Measurements from ENCODE around the gene GLTP. TPM values are rescaled to one million over a fixed set of nuclear protein-coding genes. Genes with fewer than 3 reads are reported as not detected.

Gene GLTP
- total and polyA plus RNA-seq, 2 of the 13 experiments (the other 11 are each of a cell fraction or from before 2014, with no cell fraction given), result 10.7 to 12.9 TPM

DNA sequence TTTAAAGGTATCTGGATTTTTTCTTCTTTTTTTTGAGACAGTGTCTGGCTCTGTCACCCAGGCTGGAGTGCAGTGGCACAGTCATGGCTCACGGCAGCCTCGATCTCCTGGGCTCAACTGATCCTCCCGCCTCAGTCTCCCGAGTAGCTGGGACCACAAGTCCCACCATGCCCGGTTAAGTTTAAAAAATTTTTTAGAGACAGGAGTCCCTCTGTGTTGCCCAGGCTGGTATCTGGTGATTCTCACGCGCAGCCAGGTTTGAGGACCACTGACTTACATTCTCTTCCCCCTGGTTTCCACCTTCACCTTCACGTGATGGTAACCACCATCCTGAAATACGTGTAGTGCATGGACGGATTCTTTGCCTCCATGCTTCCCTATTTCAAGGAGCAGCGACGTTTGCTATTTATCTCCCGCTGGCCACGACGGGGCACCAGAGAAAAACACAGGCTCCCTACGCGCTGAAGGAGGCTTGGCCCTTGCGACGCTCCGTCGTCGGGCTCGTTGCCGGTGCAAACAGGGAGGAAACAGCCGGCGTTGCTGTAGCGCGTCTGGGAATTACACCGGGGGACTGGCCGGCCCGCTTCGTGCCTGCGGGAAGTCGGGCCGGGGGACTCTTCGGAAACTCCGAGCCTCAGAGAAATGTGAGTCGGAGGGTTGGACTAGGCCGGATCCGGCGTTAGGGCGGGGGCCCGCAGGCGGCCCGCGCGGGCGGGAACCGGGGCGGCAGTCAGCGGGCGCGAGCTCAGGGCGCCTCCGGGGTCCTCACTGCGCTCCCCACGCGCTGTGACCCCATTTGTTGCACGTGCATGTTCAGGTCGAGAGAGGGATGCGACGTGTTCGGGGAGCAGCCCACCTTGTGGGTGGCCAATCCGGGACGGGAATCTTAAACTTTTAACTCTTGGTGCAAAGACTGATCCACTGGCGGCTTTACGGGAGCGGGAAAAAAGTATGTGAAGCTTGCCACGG lies 19.7 kb upstream of the GLTP start, which contains the start of gene TCHP (continued):
- TF ChIP-seq, protein P1, sequence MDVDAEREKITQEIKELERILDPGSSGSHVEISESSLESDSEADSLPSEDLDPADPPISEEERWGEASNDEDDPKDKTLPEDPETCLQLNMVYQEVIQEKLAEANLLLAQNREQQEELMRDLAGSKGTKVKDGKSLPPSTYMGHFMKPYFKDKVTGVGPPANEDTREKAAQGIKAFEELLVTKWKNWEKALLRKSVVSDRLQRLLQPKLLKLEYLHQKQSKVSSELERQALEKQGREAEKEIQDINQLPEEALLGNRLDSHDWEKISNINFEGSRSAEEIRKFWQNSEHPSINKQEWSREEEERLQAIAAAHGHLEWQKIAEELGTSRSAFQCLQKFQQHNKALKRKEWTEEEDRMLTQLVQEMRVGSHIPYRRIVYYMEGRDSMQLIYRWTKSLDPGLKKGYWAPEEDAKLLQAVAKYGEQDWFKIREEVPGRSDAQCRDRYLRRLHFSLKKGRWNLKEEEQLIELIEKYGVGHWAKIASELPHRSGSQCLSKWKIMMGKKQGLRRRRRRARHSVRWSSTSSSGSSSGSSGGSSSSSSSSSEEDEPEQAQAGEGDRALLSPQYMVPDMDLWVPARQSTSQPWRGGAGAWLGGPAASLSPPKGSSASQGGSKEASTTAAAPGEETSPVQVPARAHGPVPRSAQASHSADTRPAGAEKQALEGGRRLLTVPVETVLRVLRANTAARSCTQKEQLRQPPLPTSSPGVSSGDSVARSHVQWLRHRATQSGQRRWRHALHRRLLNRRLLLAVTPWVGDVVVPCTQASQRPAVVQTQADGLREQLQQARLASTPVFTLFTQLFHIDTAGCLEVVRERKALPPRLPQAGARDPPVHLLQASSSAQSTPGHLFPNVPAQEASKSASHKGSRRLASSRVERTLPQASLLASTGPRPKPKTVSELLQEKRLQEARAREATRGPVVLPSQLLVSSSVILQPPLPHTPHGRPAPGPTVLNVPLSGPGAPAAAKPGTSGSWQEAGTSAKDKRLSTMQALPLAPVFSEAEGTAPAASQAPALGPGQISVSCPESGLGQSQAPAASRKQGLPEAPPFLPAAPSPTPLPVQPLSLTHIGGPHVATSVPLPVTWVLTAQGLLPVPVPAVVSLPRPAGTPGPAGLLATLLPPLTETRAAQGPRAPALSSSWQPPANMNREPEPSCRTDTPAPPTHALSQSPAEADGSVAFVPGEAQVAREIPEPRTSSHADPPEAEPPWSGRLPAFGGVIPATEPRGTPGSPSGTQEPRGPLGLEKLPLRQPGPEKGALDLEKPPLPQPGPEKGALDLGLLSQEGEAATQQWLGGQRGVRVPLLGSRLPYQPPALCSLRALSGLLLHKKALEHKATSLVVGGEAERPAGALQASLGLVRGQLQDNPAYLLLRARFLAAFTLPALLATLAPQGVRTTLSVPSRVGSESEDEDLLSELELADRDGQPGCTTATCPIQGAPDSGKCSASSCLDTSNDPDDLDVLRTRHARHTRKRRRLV (CRISPR knock-in tag; IDR thresholded peaks at IDR 0.05), result 0 out of 2 replicates have a peak, but pooled peaks have one; percentile 68
- TF ChIP-seq ZNF329 (CRISPR knock-in tag; IDR thresholded peaks at IDR 0.05; ENCODE audit: low read depth) (no peak), NRL (CRISPR knock-in tag; IDR thresholded peaks at IDR 0.05; ENCODE audit: borderline replicate concordance) (no peak; the same call in 1 of the 2 replicates), RNF2 (conservative IDR thresholded peaks at IDR 0.05; ENCODE audit: low read depth) (peak; percentile 47; the same call in 1 of the 2 replicates), SRY (CRISPR knock-in tag; IDR thresholded peaks at IDR 0.05) (no peak), HMGA1 (CRISPR knock-in tag; conservative IDR thresholded peaks at IDR 0.05) (no peak), GFI1 (CRISPR knock-in tag; IDR thresholded peaks at IDR 0.05; ENCODE audit: borderline replicate concordance) (no peak), ZKSCAN1 (IDR thresholded peaks at IDR 0.05; ENCODE audit: low read length) (no peak), SCMH1 (CRISPR knock-in tag; IDR thresholded peaks at IDR 0.05; ENCODE audit: borderline replicate concordance) (no peak), ZNF782 (CRISPR knock-in tag; IDR thresholded peaks at IDR 0.05; ENCODE audit: borderline replicate concordance) (peak; percentile 63; the same call in 1 of the 2 replicates), ZNF607 (CRISPR knock-in tag; IDR thresholded peaks at IDR 0.05; ENCODE audit: borderline replicate concordance) (peak; percentile 76; the same call in 1 of the 2 replicates), ZEB1 (IDR thresholded peaks at IDR 0.05; ENCODE audit: insufficient replicate concordance, low read depth) (no peak), FOXK2 (IDR thresholded peaks at IDR 0.05) (peak; percentile 65; the same call in 1 of the 2 replicates), MEIS2 (CRISPR knock-in tag; IDR thresholded peaks at IDR 0.05) (no peak), SP140L (CRISPR knock-in tag; IDR thresholded peaks at IDR 0.05; ENCODE audit: borderline replicate concordance) (no peak), ZNF34 (CRISPR knock-in tag; IDR thresholded peaks at IDR 0.05; ENCODE audit: borderline replicate concordance) (0 out of 2 replicates have a peak, but pooled peaks have one; percentile 51), ZNF33A (CRISPR knock-in tag; IDR thresholded peaks at IDR 0.05; ENCODE audit: borderline replicate concordance) (no peak), CCDC6 (CRISPR knock-in tag; IDR thresholded peaks at IDR 0.05) (peak; percentile 33; the same call in 1 of the 2 replicates)
- TF ChIP-seq, protein P2, sequence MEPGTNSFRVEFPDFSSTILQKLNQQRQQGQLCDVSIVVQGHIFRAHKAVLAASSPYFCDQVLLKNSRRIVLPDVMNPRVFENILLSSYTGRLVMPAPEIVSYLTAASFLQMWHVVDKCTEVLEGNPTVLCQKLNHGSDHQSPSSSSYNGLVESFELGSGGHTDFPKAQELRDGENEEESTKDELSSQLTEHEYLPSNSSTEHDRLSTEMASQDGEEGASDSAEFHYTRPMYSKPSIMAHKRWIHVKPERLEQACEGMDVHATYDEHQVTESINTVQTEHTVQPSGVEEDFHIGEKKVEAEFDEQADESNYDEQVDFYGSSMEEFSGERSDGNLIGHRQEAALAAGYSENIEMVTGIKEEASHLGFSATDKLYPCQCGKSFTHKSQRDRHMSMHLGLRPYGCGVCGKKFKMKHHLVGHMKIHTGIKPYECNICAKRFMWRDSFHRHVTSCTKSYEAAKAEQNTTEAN (CRISPR knock-in tag; conservative IDR thresholded peaks at IDR 0.05), result 0 out of 2 replicates have a peak, but pooled peaks have one; percentile 6
- TF ChIP-seq, protein P3, sequence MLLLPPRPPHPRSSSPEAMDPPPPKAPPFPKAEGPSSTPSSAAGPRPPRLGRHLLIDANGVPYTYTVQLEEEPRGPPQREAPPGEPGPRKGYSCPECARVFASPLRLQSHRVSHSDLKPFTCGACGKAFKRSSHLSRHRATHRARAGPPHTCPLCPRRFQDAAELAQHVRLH (CRISPR knock-in tag; IDR thresholded peaks at IDR 0.05; ENCODE audit: borderline replicate concordance, low read depth), result peak; percentile 91; the same call in 1 of the 2 replicates
- TF ChIP-seq, protein P4, sequence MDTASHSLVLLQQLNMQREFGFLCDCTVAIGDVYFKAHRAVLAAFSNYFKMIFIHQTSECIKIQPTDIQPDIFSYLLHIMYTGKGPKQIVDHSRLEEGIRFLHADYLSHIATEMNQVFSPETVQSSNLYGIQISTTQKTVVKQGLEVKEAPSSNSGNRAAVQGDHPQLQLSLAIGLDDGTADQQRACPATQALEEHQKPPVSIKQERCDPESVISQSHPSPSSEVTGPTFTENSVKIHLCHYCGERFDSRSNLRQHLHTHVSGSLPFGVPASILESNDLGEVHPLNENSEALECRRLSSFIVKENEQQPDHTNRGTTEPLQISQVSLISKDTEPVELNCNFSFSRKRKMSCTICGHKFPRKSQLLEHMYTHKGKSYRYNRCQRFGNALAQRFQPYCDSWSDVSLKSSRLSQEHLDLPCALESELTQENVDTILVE (CRISPR knock-in tag; IDR thresholded peaks at IDR 0.05), result peak; percentile 85
